ENCODE data around the gene ROBO3. TPM values are rescaled to one million over a fixed set of nuclear protein-coding genes. Genes with fewer than 3 reads are reported as not detected.

Gene ROBO3
- total RNA-seq, 1 experiment from 2014 or later, result 21.3 TPM

- no peak overlapping the region for H3K4me3 Mint-ChIP-seq
- no peaks in the 10 kb centered on the region for H3K36me3 Mint-ChIP-seq
- H3K9me3 Mint-ChIP-seq, result no peaks in the 10 kb centered on the region
- H3K4me1 Mint-ChIP-seq, result peaks cover 19% of the 10 kb centered on the region
- no peak overlapping the region for H3K27ac Mint-ChIP-seq
- ChIA-PET POLR2A (no interaction called here), CTCF (no interaction called here)
- ATAC-seq (no peak), DNase-seq (ENCODE audit: low spot score) (no peak)
- no peak for TF ChIP-seq ZNF281 (CRISPR knock-in tag; IDR thresholded peaks at IDR 0.05)
- peaks cover 58% of the 10 kb centered on the region for H3K27me3 Mint-ChIP-seq (ENCODE audit: low read depth)
Measured at GRCh38 chr11:124859171-124859570, 6.1 kb upstream of the ROBO3 start.

DNA sequence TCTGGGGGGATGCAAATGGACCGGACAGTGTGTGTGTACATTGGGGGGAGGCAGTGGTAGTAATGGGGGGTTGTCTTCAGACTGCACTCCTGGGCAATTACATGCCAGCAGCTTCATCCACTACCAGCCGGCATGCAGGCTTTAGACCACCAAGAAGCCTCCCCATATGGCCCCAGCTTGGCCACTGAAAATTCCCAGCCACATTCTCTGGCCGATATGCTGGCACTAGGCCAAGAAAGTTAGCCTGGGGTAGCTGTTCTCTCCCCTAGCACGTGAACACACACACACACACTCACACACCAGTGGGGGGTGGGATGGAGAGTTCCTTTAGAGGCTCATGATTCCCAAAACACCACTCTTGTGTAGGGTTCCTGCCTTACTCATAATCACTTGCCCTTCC, 3.6 kb upstream of the ROBO3 start:
- H3K27me3 Mint-ChIP-seq (ENCODE audit: low read depth), result peaks cover 83% of the 10 kb centered on the region
- TF ChIP-seq, protein P1, sequence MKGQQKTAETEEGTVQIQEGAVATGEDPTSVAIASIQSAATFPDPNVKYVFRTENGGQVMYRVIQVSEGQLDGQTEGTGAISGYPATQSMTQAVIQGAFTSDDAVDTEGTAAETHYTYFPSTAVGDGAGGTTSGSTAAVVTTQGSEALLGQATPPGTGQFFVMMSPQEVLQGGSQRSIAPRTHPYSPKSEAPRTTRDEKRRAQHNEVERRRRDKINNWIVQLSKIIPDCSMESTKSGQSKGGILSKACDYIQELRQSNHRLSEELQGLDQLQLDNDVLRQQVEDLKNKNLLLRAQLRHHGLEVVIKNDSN (CRISPR knock-in tag; IDR thresholded peaks at IDR 0.05), result no peak
- TF ChIP-seq ETV6 (CRISPR knock-in tag; IDR thresholded peaks at IDR 0.05) (no peak), E2F5 (CRISPR knock-in tag; IDR thresholded peaks at IDR 0.05) (no peak), ZNF423 (CRISPR knock-in tag; IDR thresholded peaks at IDR 0.05) (no peak), SMAD3 (CRISPR knock-in tag; IDR thresholded peaks at IDR 0.05; ENCODE audit: borderline replicate concordance) (no peak), E2F1 (CRISPR knock-in tag; IDR thresholded peaks at IDR 0.05) (no peak), CREM (CRISPR knock-in tag; IDR thresholded peaks at IDR 0.05) (no peak), ATF2 (CRISPR knock-in tag; IDR thresholded peaks at IDR 0.05; ENCODE audit: borderline replicate concordance, low read depth) (no peak), HMGXB4 (CRISPR knock-in tag; IDR thresholded peaks at IDR 0.05) (no peak), ZNF671 (CRISPR knock-in tag; IDR thresholded peaks at IDR 0.05) (no peak), NFE2L1 (CRISPR knock-in tag; IDR thresholded peaks at IDR 0.05) (no peak), NR3C1 (CRISPR knock-in tag; conservative IDR thresholded peaks at IDR 0.05; ENCODE audit: low read depth) (no peak), OVOL2 (CRISPR knock-in tag; IDR thresholded peaks at IDR 0.05; ENCODE audit: borderline replicate concordance) (no peak), ELF4 (CRISPR knock-in tag; IDR thresholded peaks at IDR 0.05; ENCODE audit: low read depth) (no peak)
- TF ChIP-seq, protein P2, sequence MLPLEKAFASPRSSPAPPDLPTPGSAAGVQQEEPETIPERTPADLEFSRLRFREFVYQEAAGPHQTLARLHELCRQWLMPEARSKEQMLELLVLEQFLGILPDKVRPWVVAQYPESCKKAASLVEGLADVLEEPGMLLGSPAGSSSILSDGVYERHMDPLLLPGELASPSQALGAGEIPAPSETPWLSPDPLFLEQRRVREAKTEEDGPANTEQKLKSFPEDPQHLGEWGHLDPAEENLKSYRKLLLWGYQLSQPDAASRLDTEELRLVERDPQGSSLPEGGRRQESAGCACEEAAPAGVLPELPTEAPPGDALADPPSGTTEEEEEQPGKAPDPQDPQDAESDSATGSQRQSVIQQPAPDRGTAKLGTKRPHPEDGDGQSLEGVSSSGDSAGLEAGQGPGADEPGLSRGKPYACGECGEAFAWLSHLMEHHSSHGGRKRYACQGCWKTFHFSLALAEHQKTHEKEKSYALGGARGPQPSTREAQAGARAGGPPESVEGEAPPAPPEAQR (CRISPR knock-in tag; IDR thresholded peaks at IDR 0.05), result no peak
- TF ChIP-seq, protein P3, sequence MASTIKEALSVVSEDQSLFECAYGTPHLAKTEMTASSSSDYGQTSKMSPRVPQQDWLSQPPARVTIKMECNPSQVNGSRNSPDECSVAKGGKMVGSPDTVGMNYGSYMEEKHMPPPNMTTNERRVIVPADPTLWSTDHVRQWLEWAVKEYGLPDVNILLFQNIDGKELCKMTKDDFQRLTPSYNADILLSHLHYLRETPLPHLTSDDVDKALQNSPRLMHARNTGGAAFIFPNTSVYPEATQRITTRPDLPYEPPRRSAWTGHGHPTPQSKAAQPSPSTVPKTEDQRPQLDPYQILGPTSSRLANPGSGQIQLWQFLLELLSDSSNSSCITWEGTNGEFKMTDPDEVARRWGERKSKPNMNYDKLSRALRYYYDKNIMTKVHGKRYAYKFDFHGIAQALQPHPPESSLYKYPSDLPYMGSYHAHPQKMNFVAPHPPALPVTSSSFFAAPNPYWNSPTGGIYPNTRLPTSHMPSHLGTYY (CRISPR knock-in tag; IDR thresholded peaks at IDR 0.05), result no peak
- no peak overlapping the region for H3K4me3 Mint-ChIP-seq
- ChIA-PET POLR2A (no interaction called here), CTCF (interaction anchor here (0.9 to 2.0 kb wide), 2 partner anchors 15 to 25 kb away, joined by 3 to 5 read pairs; no protein-coding TSS in a partner anchor)
- H3K36me3 Mint-ChIP-seq, result no peaks in the 10 kb centered on the region
- ATAC-seq, result no peak
- no peak for DNase-seq (ENCODE audit: low spot score)
- no peaks in the 10 kb centered on the region for H3K9me3 Mint-ChIP-seq
- H3K27ac Mint-ChIP-seq, result no peak overlapping the region
- H3K4me1 Mint-ChIP-seq, result peaks cover 26% of the 10 kb centered on the region

Data from WTC11 (cell line).